OCI-LY7 (cell line): ENCODE results near the gene METAP1D.

Experiments
- CTCF ChIP-seq: fragments of 200-600 bp; sonication (generic); conservative IDR thresholded peaks from 2 replicates; pipeline ENCODE4 v1.5.1; 2014; ENCODE audit warnings: mild to moderate bottlenecking, antibody characterized with exemption, low read length, moderate library complexity, mixed read lengths
- EZH2phosphoT487 ChIP-seq: fragments of 200-600 bp; sonication (generic); IDR thresholded peaks from 2 replicates; pipeline ENCODE4 v1.6.1; 2018; ENCODE audit warnings: low read depth, borderline replicate concordance, mild to moderate bottlenecking, mixed run types, antibody characterized with exemption, low read length, moderate library complexity, mixed read lengths

- TF ChIP-seq CTCF (no peak), EZH2phosphoT487 (no peak)
These were observed 83.3 kb downstream of the METAP1D start for GRCh38 chr2:172082944-172083627.
